Endothelial cell of umbilical vein (primary cell): ENCODE data around the gene MRPL58. TPM values are rescaled to one million over a fixed set of nuclear protein-coding genes. Genes with fewer than 3 reads are reported as not detected.

Experiments used
- BruUV-seq: library from RNA; stranded (reverse); fragments of 400-500 nt; replicated peaks from 2 replicates; lab custom pipeline; 2021; lab: Mats Ljungman, UMichigan
- CTCF ChIA-PET: fragments of 300-600, 350-600 bp; sonication (Branson Sonifier 250); formaldehyde crosslinking; loops from one replicate; lab custom pipeline; 2021; ENCODE audit warnings: antibody characterized with exemption, inconsistent platforms; lab: Charles Lee
- POLR2A ChIA-PET: fragments of 300-600, 350-600 bp; sonication (Branson Sonifier 250); formaldehyde crosslinking; loops from one replicate; lab custom pipeline; 2021; ENCODE audit warnings: antibody characterized with exemption, inconsistent platforms; lab: Charles Lee
- DNase-seq: peaks from one replicate; pipeline ENCODE4 v3.0.0-alpha.2; 2011; ENCODE audit warnings: low read depth, low spot score
- FAIRE-seq: peaks from 2 replicates; lab custom pipeline; 2011; peaks lifted over from hg19 to GRCh38; lab: Jason Lieb, UNC
- H2AFZ ChIP-seq: 2 replicates; pipeline ENCODE4 v1.6.0; 2012; ENCODE audit warnings: low read depth, low read length, control low read depth, inconsistent platforms
- H3K27ac ChIP-seq: 2 replicates; pipeline ENCODE4 v1.5.1; 2011; ENCODE audit warnings: low read depth, mild to moderate bottlenecking, control low read depth, low read length, moderate library complexity; ENCODE audit not compliant: insufficient read depth
- H3K27me3 ChIP-seq, 2 experiments: 2 replicates each; pipeline versions ENCODE4 v1.6.0 to v1.6.1; 2011; ENCODE audit warnings: low read length in 2 of 2, mixed read lengths in 1 of 2; ENCODE audit not compliant: control insufficient read depth in 2 of 2, insufficient read depth in 2 of 2
- H3K36me3 ChIP-seq, 2 experiments: 2 replicates in 1 of 2; 3 replicates in 1 of 2; pipeline ENCODE4 v1.5.1; 2011; ENCODE audit warnings: low read length in 2 of 2, mild to moderate bottlenecking in 1 of 2, moderate library complexity in 1 of 2; ENCODE audit not compliant: control insufficient read depth in 2 of 2, insufficient read depth in 2 of 2; ENCODE audit errors: extremely low read depth in 1 of 2
- H3K4me1 ChIP-seq: 3 replicates; pipeline ENCODE4 v1.5.1; 2011; ENCODE audit warnings: mild to moderate bottlenecking, low read length; ENCODE audit not compliant: control insufficient read depth, insufficient read depth; ENCODE audit errors: extremely low read depth
- H3K4me2 ChIP-seq: 2 replicates; pipeline ENCODE4 v1.6.1; 2011; ENCODE audit warnings: low read length, control low read depth, mixed read lengths; ENCODE audit not compliant: insufficient read depth
- H3K4me3 ChIP-seq, 3 experiments: fragments of 200-600 bp in 1 of 3; sonication (generic), shearing (Covaris generic) in 1 of 3; replicated peaks in 1 of 3; 2 replicates each; pipeline ENCODE4 v1.5.1; 2011 to 2016; ENCODE audit warnings: control low read depth in 3 of 3, low read length in 3 of 3, mild to moderate bottlenecking in 2 of 3, inconsistent platforms in 1 of 3, low read depth in 1 of 3, moderate library complexity in 1 of 3; ENCODE audit not compliant: insufficient read depth in 1 of 3
- H3K79me2 ChIP-seq: 2 replicates; pipeline ENCODE4 v1.6.0; 2012; ENCODE audit warnings: low read length, inconsistent platforms; ENCODE audit not compliant: control insufficient read depth, insufficient read depth
- H3K9ac ChIP-seq: replicated peaks from 2 replicates; pipeline ENCODE3; 2011; ENCODE audit warnings: low read length, control low read depth; ENCODE audit not compliant: insufficient read depth; ENCODE audit errors: extremely low read depth
- H3K9me1 ChIP-seq: replicated peaks from 3 replicates; pipeline ENCODE4 v1.6.0; 2011; ENCODE audit warnings: mild to moderate bottlenecking, low read length; ENCODE audit not compliant: control insufficient read depth, insufficient read depth; ENCODE audit errors: extremely low read depth
- H3K9me3 ChIP-seq: replicated peaks from 2 replicates; pipeline ENCODE4 v1.5.1; 2012; ENCODE audit warnings: low read length, inconsistent platforms; ENCODE audit not compliant: control insufficient read depth, insufficient read depth
- H4K20me1 ChIP-seq: replicated peaks from 2 replicates; pipeline ENCODE3; 2011; ENCODE audit warnings: mild to moderate bottlenecking, low read length; ENCODE audit not compliant: control insufficient read depth, insufficient read depth; ENCODE audit errors: extremely low read depth
- EZH2 ChIP-seq: IDR thresholded peaks from 2 replicates; pipeline ENCODE4 v1.6.1; 2012; ENCODE audit warnings: borderline replicate concordance, low read depth, mild to moderate bottlenecking, moderate library complexity, low read length, inconsistent platforms; ENCODE audit not compliant: severe bottlenecking
- FOS ChIP-seq: IDR thresholded peaks from 2 replicates; pipeline ENCODE4 v1.6.1; 2011; ENCODE audit warnings: mild to moderate bottlenecking, low read length, moderate library complexity, borderline replicate concordance; ENCODE audit not compliant: insufficient read depth
- GATA2 ChIP-seq: IDR thresholded peaks from 2 replicates; pipeline ENCODE4 v1.7.0; 2011; ENCODE audit warnings: low read depth, mild to moderate bottlenecking, moderate library complexity, mixed read lengths, low read length; ENCODE audit not compliant: insufficient read length, insufficient read depth
- JUN ChIP-seq: IDR thresholded peaks from 2 replicates; pipeline ENCODE4 v1.6.1; 2011; ENCODE audit warnings: borderline replicate concordance, low read depth; ENCODE audit not compliant: insufficient read length, insufficient read depth
- MYC ChIP-seq: IDR thresholded peaks from one replicate; pipeline ENCODE4 v1.6.1; 2011; ENCODE audit warnings: mild to moderate bottlenecking, low read depth, low read length
- POLR2A ChIP-seq: IDR thresholded peaks from 2 replicates; pipeline ENCODE4 v1.6.1; 2012; ENCODE audit warnings: low read depth, mild to moderate bottlenecking, control low read depth, low read length
- POLR2AphosphoS5 ChIP-seq: IDR thresholded peaks from 2 replicates; pipeline ENCODE4 v1.6.1; 2012; ENCODE audit warnings: low read depth, mild to moderate bottlenecking, control low read depth, low read length, moderate library complexity; ENCODE audit not compliant: insufficient read depth
- dilution Hi-C: fragments of 300-500 bp; cut with MboI; formaldehyde crosslinking; loops from one replicate; pipeline ENCODE4 v1.15.0; 2019; ENCODE audit warnings: low sequenced_read_pairs; ENCODE audit not compliant: extremely low pct_ligation_motif_present
- intact Hi-C: fragments of 100-400 bp; cut with micrococcal nuclease; formaldehyde crosslinking; loops from one replicate; pipeline ENCODE4 v1.10.0; 2022
- polyA plus RNA-seq, 4 experiments: library from polyadenylated mRNA; depleted of rRNA in 3 of 4; stranded (reverse) in 3 of 4; unstranded in 1 of 4; fragments of >200 nt; gene quantifications; 2 replicates each; pipeline versions ENCODE4 v1.2.1 to v1.2.3, GENCODE V29; 2011 to 2012; ENCODE audit warnings: missing spikeins in 1 of 4
- total RNA-seq: library from RNA; stranded (reverse); gene quantifications from 2 replicates; pipeline ENCODE4 v1.2.3, GENCODE V29; 2021
- TF ChIP-seq, protein P1 (sequence below): IDR thresholded peaks from 2 replicates; pipeline ENCODE4 v1.6.1; 2011; ENCODE audit not compliant: insufficient read depth, insufficient read length
- TF ChIP-seq, protein P2 (sequence below), 2 donors: IDR thresholded peaks; 1 replicate in 1 of 2; 2 replicates in 1 of 2; pipeline ENCODE4 v1.5.1; 2011; ENCODE audit warnings: low read length in 2 of 2, mild to moderate bottlenecking in 2 of 2, moderate library complexity in 2 of 2, control low read depth in 1 of 2, inconsistent platforms in 1 of 2, low read depth in 1 of 2; ENCODE audit not compliant: insufficient read depth in 1 of 2; ENCODE audit errors: extremely low read depth in 1 of 2

MRPL58 gene
- total and polyA plus RNA-seq, 2 donors (not counting 3 experiments of a cell fraction or from before 2014, with no cell fraction given), result 38.0 to 43.7 TPM

DNA sequence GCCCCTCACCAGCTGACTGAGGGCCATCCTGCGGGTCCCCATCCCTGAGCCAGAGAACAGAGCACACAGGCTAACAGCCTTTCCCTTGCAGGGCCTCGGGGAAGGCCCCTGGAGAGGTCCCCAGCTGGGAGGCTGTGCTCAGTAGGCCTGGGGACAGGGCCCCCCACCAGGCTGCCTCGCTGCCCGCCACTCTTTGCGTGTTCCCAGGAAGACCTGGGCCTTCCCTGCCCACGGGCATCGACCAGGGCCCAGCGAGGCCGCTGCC, 40.7 kb upstream of the MRPL58 start:
- FAIRE-seq (no peak), DNase-seq (no peak)
- ChIA-PET POLR2A (interaction anchor here (1.3 to 2.0 kb wide), 3 partner anchors 10 to 99 kb away, joined by 4 to 8 read pairs (median 8); partner anchors contain the start of genes CDR2L and FDXR), CTCF (interaction anchor here (0.9 to 6.9 kb wide), 10 partner anchors 10 to 230 kb away, joined by 3 to 63 read pairs (median 5); partner anchors contain the start of gene MRPL58)
- Histone ChIP-seq H3K4me2 (peak overlapping the region; percentile 6), H3K9ac (no peak overlapping the region), H3K4me3 (peak overlapping the region in 2 of 3 experiments; percentile 38 to 89), H3K27ac (no peak overlapping the region), H3K79me2 (no peaks in the 10 kb centered on the region), H3K27me3 (peaks cover 5% of the 10 kb centered on the region in 2 experiments), H3K36me3 (no peaks in the 10 kb centered on the region), H2AFZ (peak overlapping the region; percentile 77), H4K20me1 (no peaks in the 10 kb centered on the region), H3K4me1 (peaks cover 17% of the 10 kb centered on the region), H3K9me3 (no peaks in the 10 kb centered on the region), H3K9me1 (no peaks in the 10 kb centered on the region)
- intact Hi-C loops (loop anchor here (1.0 kb wide), 1 partner anchor 11 kb away; no protein-coding TSS in a partner anchor), dilution Hi-C loops (no loop called here)
- no peak for TF ChIP-seq FOS
- TF ChIP-seq, protein P1, sequence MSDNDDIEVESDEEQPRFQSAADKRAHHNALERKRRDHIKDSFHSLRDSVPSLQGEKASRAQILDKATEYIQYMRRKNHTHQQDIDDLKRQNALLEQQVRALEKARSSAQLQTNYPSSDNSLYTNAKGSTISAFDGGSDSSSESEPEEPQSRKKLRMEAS, result no peak
- no peak for TF ChIP-seq JUN
- TF ChIP-seq POLR2A, result no peak
- no peak for TF ChIP-seq POLR2AphosphoS5
- TF ChIP-seq MYC, result no peak
- TF ChIP-seq GATA2, result no peak
- TF ChIP-seq, protein P2, sequence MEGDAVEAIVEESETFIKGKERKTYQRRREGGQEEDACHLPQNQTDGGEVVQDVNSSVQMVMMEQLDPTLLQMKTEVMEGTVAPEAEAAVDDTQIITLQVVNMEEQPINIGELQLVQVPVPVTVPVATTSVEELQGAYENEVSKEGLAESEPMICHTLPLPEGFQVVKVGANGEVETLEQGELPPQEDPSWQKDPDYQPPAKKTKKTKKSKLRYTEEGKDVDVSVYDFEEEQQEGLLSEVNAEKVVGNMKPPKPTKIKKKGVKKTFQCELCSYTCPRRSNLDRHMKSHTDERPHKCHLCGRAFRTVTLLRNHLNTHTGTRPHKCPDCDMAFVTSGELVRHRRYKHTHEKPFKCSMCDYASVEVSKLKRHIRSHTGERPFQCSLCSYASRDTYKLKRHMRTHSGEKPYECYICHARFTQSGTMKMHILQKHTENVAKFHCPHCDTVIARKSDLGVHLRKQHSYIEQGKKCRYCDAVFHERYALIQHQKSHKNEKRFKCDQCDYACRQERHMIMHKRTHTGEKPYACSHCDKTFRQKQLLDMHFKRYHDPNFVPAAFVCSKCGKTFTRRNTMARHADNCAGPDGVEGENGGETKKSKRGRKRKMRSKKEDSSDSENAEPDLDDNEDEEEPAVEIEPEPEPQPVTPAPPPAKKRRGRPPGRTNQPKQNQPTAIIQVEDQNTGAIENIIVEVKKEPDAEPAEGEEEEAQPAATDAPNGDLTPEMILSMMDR (IDR thresholded peaks at IDR 0.05; ENCODE audit: extremely low read depth in 1 of 2, insufficient read depth in 1 of 2, low read depth in 1 of 2, low read length in 2 of 2), result no peak
- TF ChIP-seq EZH2, result no peak
- BruUV-seq, result TSS peak; percentile 26
